NCI-H345 treated with DMSO at 0.1 percent for 48 hours (cell line): ENCODE results near the gene UTF1.
"Not testable (repeated sequence)": the region's sequence is repeated elsewhere in the genome, so short reads cannot be mapped to it uniquely, and the experiment has no call there.

Experiments
- DNase-seq: peaks from one replicate; lab custom pipeline; 2025; ENCODE audit not compliant: unreplicated experiment; lab: John Stamatoyannopoulos, UW

The UTF1 gene

GRCh38 chr10:133225707-133226191, 4.3 kb upstream of the UTF1 start:
- DNase-seq = no peak

- no peak for DNase-seq
Observed at GRCh38 chr10:133226251-133226808, 3.7 kb upstream of the UTF1 start.

GRCh38 chr10:133227256-133227655, 2.8 kb upstream of the UTF1 start:
- no peak for DNase-seq

DNA sequence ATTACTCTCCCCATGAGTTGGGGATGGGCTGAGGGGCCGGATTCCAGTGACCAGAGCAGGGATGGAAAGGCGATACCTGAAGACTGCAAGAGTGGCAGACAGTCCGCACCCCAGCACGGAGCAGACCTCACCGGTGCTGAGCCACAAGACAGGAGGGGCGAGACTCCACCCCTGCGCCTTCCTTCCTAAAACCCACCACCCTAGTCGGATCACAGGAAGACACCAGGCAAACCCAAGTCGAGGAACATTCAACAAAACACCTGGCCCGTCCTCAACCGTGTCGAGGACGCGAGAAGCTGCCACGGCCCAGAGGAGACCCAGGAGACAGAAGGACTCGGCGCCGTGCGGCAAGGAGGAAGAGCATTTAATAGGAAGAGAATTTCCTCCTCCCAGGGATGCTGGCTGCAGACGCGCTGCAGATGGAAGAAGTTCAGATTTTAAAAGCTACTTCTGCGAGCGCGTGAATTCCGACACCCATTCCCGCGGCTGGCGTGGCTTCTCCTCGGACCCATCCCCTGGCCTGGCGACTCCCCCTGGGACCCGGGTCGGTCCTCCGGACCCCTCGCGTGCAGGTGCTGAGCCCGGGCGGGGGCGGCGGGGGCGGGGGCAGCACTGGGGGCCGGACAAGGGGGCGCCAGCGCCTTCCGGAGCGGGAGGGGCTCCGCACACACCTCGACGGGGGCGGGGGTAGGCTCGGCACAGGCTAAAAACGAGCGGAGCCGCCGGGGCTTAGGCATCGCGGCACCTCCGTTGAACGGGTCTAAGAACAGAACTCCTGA, 563 bp upstream of the UTF1 start:
- DNase-seq = no peak

GRCh38 chr10:133230387-133231195, 574 bp downstream of the UTF1 start:
- DNase-seq = no peak

- no peak for DNase-seq
Observed at GRCh38 chr10:133231244-133231945, 1.4 kb downstream of the UTF1 start.

GRCh38 chr10:133231946-133232574, 2.0 kb downstream of the UTF1 start:
- no peak for DNase-seq

GRCh38 chr10:133234796-133235195, 4.8 kb downstream of the UTF1 start:
- DNase-seq = not testable (repeated sequence)

DNA sequence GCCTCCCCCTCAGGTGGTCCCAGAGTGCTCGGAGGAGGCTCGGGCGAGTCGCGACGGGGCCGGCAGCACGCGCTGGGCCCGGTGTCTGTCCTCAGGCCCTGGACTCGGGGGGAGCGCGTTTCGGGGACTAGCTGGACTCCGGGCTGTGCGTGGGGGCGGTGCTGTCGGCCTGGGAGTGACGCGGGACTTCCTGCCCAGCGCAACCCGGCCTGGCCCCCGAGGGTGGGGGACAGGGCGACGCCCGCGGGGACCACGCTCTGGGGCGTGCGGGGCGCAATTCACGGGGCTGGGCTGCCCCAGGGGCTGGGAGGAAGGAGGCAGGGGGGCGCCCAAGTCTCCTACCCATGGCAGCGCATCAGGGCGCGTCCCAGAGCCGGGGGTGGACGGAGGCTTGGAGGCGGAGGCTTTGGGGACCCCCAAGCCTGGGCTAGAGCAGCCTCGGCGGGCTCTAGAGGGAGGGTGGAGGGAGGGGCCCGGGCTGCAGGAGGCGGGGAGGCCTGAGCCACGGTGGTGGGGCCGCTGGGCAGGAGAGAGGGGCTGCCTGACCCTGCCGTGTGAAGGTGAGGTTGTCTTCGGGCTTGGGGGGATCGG, 5.3 kb downstream of the UTF1 start:
- no peak for DNase-seq

- no peak for DNase-seq
Observed at GRCh38 chr10:133235932-133236331, 5.9 kb downstream of the UTF1 start.

GRCh38 chr10:133236401-133237240, 6.6 kb downstream of the UTF1 start:
- no peak for DNase-seq

DNA sequence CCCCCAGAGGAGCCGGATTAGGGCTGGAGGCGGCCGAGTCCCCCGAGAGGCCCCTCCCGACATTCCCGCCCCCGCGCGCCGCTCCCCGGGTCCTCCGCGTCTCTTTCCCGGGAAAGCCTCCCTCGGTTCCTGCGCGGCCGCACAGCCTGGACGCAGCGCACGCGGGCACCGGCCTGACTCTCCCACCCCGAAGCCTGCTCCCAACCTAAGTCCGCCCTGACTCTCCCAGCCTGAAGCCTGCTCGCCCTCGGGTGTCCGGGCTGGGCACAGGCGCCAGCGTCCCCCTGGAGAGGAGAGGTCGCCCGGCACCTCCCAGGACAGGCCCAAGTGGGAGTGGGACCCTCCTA, 7.2 kb downstream of the UTF1 start:
- no peak for DNase-seq

- no peak for DNase-seq
Observed at GRCh38 chr10:133237588-133238465, 7.8 kb downstream of the UTF1 start, which contains the start of gene VENTX. TSS of gene VENTX (plus strand) at chr10:133237855. CDS start at chr10:133237915, 60 bp downstream.

DNA sequence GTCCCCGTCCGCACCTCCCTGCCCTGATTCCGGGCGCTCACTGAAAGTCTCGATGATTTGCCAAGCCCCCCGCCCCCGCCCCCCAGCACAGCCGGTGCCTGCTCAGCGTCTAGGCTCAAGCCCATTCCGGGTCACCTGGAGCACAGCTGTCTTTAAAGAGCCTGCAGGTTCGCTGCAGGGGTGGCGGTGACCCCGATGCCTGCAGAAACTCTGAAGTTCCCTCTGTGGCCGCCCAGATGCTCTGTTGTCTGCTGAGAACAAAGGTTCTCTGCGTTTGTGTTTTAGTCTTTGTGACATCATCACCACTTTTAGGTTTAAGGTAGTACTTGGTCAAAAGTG, 8.4 kb downstream of the UTF1 start:
- DNase-seq = no peak

DNA sequence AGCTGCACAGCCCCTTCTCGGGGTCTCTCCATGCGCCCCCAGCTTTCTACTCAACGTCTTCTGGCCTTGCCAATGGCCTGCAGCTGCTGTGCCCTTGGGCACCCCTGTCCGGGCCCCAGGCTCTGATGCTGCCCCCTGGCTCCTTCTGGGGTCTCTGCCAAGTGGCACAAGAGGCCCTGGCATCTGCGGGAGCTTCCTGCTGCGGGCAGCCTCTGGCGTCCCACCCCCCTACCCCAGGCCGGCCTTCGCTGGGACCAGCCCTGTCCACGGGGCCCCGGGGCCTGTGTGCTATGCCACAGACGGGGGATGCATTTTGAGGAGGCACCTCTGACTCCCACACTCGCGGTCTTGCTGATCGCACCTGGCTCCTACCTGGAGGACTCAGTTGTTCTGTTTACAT, 10.0 kb downstream of the UTF1 start:
- no peak for DNase-seq

GRCh38 chr10:133241501-133242205, 11.6 kb downstream of the UTF1 start:
- no peak for DNase-seq

GRCh38 chr10:133242611-133243356, 12.8 kb downstream of the UTF1 start:
- DNase-seq = no peak
